Gastrocnemius medialis (tissue), 4 donors: ENCODE results near the gene MKI67. TPM values are rescaled to one million over a fixed set of nuclear protein-coding genes. Genes with fewer than 3 reads are reported as not detected.

Experiments used
- ATAC-seq, 2 donors: fragments of 150-250 bp; one replicate each; pipeline ENCODE4 v1.9.1; 2016
- DNase-seq, 2 donors: peaks; one replicate each; pipeline ENCODE4 v3.0.0-alpha.2; 2019
- H3K27ac ChIP-seq, 4 donors: fragments of 200-600 bp; sonication (generic); 1 replicate in 1 of 4; 2 replicates in 3 of 4; pipeline ENCODE4 v1.5.1; 2016 to 2018; ENCODE audit warnings: mild to moderate bottlenecking in 2 of 4, moderate library complexity in 1 of 4
- H3K27me3 ChIP-seq, 3 donors: fragments of 200-600 bp; sonication (generic) in 2 of 3; 1 replicate in 1 of 3; 2 replicates in 2 of 3; pipeline versions ENCODE4 v1.5.1 to v1.6.0; 2016 to 2019; ENCODE audit warnings: mild to moderate bottlenecking in 1 of 3, moderate library complexity in 1 of 3
- H3K36me3 ChIP-seq, 2 donors: fragments of 200-600 bp; sonication (generic) in 1 of 2; one replicate each; pipeline ENCODE4 v1.5.1; 2017 to 2018
- H3K4me1 ChIP-seq, 2 donors: fragments of 200-600 bp; sonication (generic) in 1 of 2; one replicate each; pipeline ENCODE4 v1.5.1; 2016 to 2017; ENCODE audit warnings: mild to moderate bottlenecking in 2 of 2
- H3K4me3 ChIP-seq, 4 donors: fragments of 200-600 bp; sonication (generic) in 3 of 4; 1 replicate in 1 of 4; 2 replicates in 3 of 4; pipeline ENCODE4 v1.5.1; 2016 to 2019; ENCODE audit warnings: mild to moderate bottlenecking in 2 of 4
- H3K9me3 ChIP-seq, 3 donors: fragments of 200-600 bp; sonication (generic) in 2 of 3; 1 replicate in 1 of 3; 2 replicates in 2 of 3; pipeline ENCODE4 v1.5.1; 2016 to 2019
- CTCF ChIP-seq, 5 experiments: fragments of 450-650 bp in 3 of 5; fragments of 200-600 bp in 2 of 5; sonication (generic) in 2 of 5; IDR thresholded peaks in 4 of 5; conservative IDR thresholded peaks in 1 of 5; 1 replicate in 4 of 5; 2 replicates in 1 of 5; pipeline ENCODE4 v1.5.1; 2016 to 2019; ENCODE audit warnings: antibody characterized with exemption in 5 of 5, mild to moderate bottlenecking in 3 of 5, moderate library complexity in 3 of 5
- POLR2A ChIP-seq, 2 donors: fragments of 450-650 bp; IDR thresholded peaks; one replicate each; pipeline ENCODE4 v1.6.1; 2017; ENCODE audit warnings: antibody characterized with exemption in 2 of 2, mild to moderate bottlenecking in 2 of 2, moderate library complexity in 2 of 2
- in situ Hi-C, 4 donors: fragments of 200-750 bp; cut with MboI; loops; one replicate each; pipeline versions ENCODE4 v1.15.0 to v1.8.0; 2017; ENCODE audit warnings: low sequenced_read_pairs in 4 of 4
- intact Hi-C: fragments of 100-400 bp; cut with DNase I; formaldehyde crosslinking; loops from one replicate; pipeline ENCODE4 v1.15.1; 2023; ENCODE audit warnings: low total_unique reads
- total RNA-seq, 4 donors: library from RNA; depleted of rRNA; stranded (reverse); fragments of >200 nt; gene quantifications; one replicate each; pipeline versions ENCODE4 v1.1.0 to v1.2.3, GENCODE V29; 2016

Gene MKI67
- total RNA-seq, 4 donors from 2014 or later = 0.25 to 1.4 (median 0.65) TPM; not detected in 1

DNA sequence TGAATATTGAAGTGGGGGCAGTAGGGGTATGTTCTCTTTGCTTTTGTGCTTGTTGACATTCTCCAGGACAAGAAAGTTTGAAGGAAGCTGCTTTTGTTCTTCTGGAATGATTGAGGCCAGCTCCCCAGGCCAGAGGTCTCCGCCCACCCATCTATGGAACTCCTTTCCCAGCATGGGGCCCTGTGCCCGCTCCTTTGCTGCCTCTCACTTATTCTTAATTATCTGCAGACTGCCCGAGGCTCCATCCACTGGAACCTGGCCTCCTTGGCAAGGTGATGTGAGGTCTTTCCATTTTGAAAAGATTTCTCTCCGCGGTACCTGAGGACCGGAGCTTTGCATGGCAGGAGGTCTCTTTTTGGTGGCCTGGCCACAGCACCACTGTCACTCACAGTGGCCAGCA, 39.3 kb upstream of the MKI67 start:
- no peaks in the 10 kb centered on the region for H3K36me3 ChIP-seq
- H3K27me3 ChIP-seq = peaks cover 0 to 3% (median 0%) of the 10 kb centered on the region in 3 donors
- H3K27ac ChIP-seq = no peak overlapping the region
- no peak for TF ChIP-seq CTCF (IDR thresholded peaks at IDR 0.05 in 4 of 5, conservative IDR thresholded peaks at IDR 0.05 in 1 of 5)
- no peak overlapping the region for H3K4me3 ChIP-seq
- H3K9me3 ChIP-seq = no peaks in the 10 kb centered on the region
- DNase-seq (no peak), ATAC-seq (no peak)
- in situ Hi-C loops = no loop called here
- intact Hi-C loops = no loop called here
- H3K4me1 ChIP-seq = no peaks in the 10 kb centered on the region

- in situ Hi-C loops (no loop called here), intact Hi-C loops (no loop called here)
- no peak for ATAC-seq
- DNase-seq = no peak
- Histone ChIP-seq H3K27ac (no peak overlapping the region), H3K36me3 (no peaks in the 10 kb centered on the region), H3K4me1 (no peaks in the 10 kb centered on the region), H3K4me3 (no peak overlapping the region), H3K9me3 (no peaks in the 10 kb centered on the region), H3K27me3 (peaks cover 0 to under 1% (median 0%) of the 10 kb centered on the region in 3 donors)
- no peak for TF ChIP-seq CTCF (IDR thresholded peaks at IDR 0.05 in 4 of 5, conservative IDR thresholded peaks at IDR 0.05 in 1 of 5)
- no peak for TF ChIP-seq POLR2A (IDR thresholded peaks at IDR 0.05)
These were observed 37.5 kb upstream of the MKI67 start for GRCh38 chr10:128163701-128164100.

DNA sequence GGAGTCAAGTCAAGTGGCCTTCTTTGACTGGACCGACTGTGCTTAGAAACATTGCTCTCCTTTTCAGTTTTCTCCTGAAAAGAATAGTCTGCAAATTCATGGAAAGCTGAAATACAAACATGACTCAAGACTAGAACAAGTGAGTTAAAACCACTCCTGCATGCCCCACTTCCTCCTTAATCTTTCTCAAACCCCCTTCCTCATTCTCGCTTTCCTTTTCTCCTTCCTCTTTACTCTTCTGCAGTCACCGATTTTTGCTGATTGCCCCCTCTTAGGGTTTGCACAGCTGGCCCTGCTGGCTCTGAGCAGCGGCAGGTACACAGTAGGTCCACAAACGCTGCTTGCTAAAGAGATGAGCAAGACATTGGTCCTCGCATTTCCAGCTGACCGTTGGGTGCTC, 34.8 kb upstream of the MKI67 start:
- Histone ChIP-seq H3K36me3 (no peaks in the 10 kb centered on the region), H3K9me3 (no peaks in the 10 kb centered on the region), H3K27ac (no peak overlapping the region), H3K27me3 (no peaks in the 10 kb centered on the region), H3K4me3 (no peak overlapping the region), H3K4me1 (no peaks in the 10 kb centered on the region)
- no peak for DNase-seq
- in situ Hi-C loops = no loop called here
- intact Hi-C loops = no loop called here
- TF ChIP-seq POLR2A (IDR thresholded peaks at IDR 0.05) = no peak
- no peak for TF ChIP-seq CTCF (IDR thresholded peaks at IDR 0.05 in 4 of 5, conservative IDR thresholded peaks at IDR 0.05 in 1 of 5)
- no peak for ATAC-seq

GRCh38 chr10:128160297-128160711, 34.1 kb upstream of the MKI67 start:
- Histone ChIP-seq H3K27ac (no peak overlapping the region), H3K4me3 (no peak overlapping the region), H3K36me3 (no peaks in the 10 kb centered on the region), H3K27me3 (no peaks in the 10 kb centered on the region), H3K4me1 (no peaks in the 10 kb centered on the region), H3K9me3 (no peaks in the 10 kb centered on the region)
- in situ Hi-C loops = no loop called here
- intact Hi-C loops = no loop called here
- TF ChIP-seq CTCF (IDR thresholded peaks at IDR 0.05 in 4 of 5, conservative IDR thresholded peaks at IDR 0.05 in 1 of 5) (no peak), POLR2A (IDR thresholded peaks at IDR 0.05) (no peak)
- DNase-seq (no peak), ATAC-seq (no peak)
